Measurements from ENCODE around the gene GSS. TPM values are rescaled to one million over a fixed set of nuclear protein-coding genes. Genes with fewer than 3 reads are reported as not detected.

Gene GSS
- total and polyA plus RNA-seq, 2 of the 8 experiments (the other 6 are each of a cell fraction or from before 2014, with no cell fraction given): 34.6 to 43.2 TPM

DNA sequence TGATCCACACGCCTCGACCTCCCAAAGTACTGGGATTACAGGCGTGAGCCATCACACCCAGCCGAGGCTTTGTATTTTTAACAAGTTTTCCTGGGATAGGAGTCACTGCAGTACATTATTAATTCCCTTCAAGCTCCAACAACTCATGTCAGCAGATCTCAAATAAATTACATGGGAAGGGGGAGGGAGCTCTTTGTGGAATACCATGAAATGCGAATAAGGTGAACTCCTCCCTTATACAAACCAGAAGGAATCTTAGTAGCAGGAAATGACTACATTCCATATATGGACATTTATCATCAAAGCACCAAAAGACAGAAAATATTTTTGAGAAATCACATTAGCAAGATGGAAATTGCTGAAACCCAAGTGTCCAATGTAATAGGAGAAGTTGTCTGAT lies 2.9 kb downstream of the GSS start:
- CTCF ChIA-PET (ENCODE audit: partially characterized antibody): interaction anchor here (1.0 to 3.7 kb wide), 4 partner anchors 9 to 78 kb away, joined by 3 to 18 read pairs (median 3); no protein-coding TSS in a partner anchor
- POLR2A ChIA-PET (ENCODE audit: partially characterized antibody): interaction anchor here (2.5 to 3.3 kb wide), 2 partner anchors 10 to 28 kb away, joined by 9 to 16 read pairs; no protein-coding TSS in a partner anchor
- TF ChIP-seq BRCA1 (IDR thresholded peaks at IDR 0.05; ENCODE audit: low read depth, low read length) (no peak), EGR1 (IDR thresholded peaks at IDR 0.05; ENCODE audit: borderline replicate concordance, low read depth, low read length) (no peak)

More for the DNA sequence above, 2.9 kb downstream of the GSS start:
- no peak overlapping the region for H3K23ac ChIP-seq (ENCODE audit: insufficient read length)
- H3K27me3 ChIP-seq (replicated peaks in 1 of 4; ENCODE audit: control insufficient read depth in 3 of 4, extremely low read depth in 1 of 4, insufficient read depth in 3 of 4, low read length in 3 of 4): peaks cover 0 to 5% (median 1%) of the 10 kb centered on the region in 4 experiments; a peak in 3 of 7 replicates
- no peak overlapping the region for H3K4me3 ChIP-seq (ENCODE audit: extremely low read depth in 1 of 4, insufficient read depth in 2 of 4, low read depth in 3 of 4, low read length in 4 of 4)
- no peak overlapping the region for H3K27ac ChIP-seq (ENCODE audit: low read depth, low read length)
- no peak overlapping the region for H3K9ac ChIP-seq (replicated peaks in 1 of 4; ENCODE audit: extremely low read depth in 1 of 4, low read depth in 3 of 4, low read length in 3 of 4)
- FAIRE-seq (no peak), DNase-seq (ENCODE audit: low read depth in 1 of 2, low spot score in 2 of 2) (no peak)
- WGBS, 2 experiments (ENCODE audit: extremely low coverage in 1 of 2, insufficient coverage in 1 of 2, insufficient read length in 1 of 2, insufficient replicate concordance in 2 of 2, low coverage in 1 of 2, low lambda C conversion rate in 2 of 2, missing lambda C conversion rate in 1 of 2): 85% methylated on average over 5 of the region's 5 CpGs; no CpG with 5 or more reads in 1 of the 2 experiments
- H2BK5ac ChIP-seq (ENCODE audit: low read depth, low read length): no peak overlapping the region
- H3K79me1 ChIP-seq (ENCODE audit: low read depth, low read length): no peaks in the 10 kb centered on the region
- H4K5ac ChIP-seq (ENCODE audit: insufficient read length, low read depth, low read length): no peak overlapping the region
- H2BK20ac ChIP-seq (ENCODE audit: low read length): no peak overlapping the region
- peaks cover 0 to 6% (median 1%) of the 10 kb centered on the region in 4 experiments; a peak in 2 of 8 replicates for H3K36me3 ChIP-seq (ENCODE audit: control insufficient read depth in 2 of 4, insufficient read depth in 4 of 4, low read length in 3 of 4)
- no peak overlapping the region for H3K18ac ChIP-seq (ENCODE audit: extremely low read depth, low read length)
- no peak overlapping the region for H3K4me2 ChIP-seq (ENCODE audit: insufficient read depth in 1 of 2, low read depth in 2 of 2, low read length in 2 of 2)
- no peak overlapping the region for H4K8ac ChIP-seq (ENCODE audit: extremely low read depth, insufficient read depth, low read length)
- no peaks in the 10 kb centered on the region for H3K9me3 ChIP-seq (ENCODE audit: insufficient read depth in 2 of 2, low read depth in 1 of 2, low read length in 1 of 2)
- H2BK15ac ChIP-seq (ENCODE audit: low read length): no peak overlapping the region
- no peak overlapping the region for H2BK12ac ChIP-seq (ENCODE audit: low read depth, low read length)
- H2AK5ac ChIP-seq (ENCODE audit: low read depth, low read length): no peak overlapping the region
- H3K14ac ChIP-seq (ENCODE audit: insufficient read length): no peak overlapping the region
- no peak overlapping the region for H3K56ac ChIP-seq (replicated peaks; ENCODE audit: insufficient read length, low read depth, low read length)
- peaks cover 0 to 1% of the 10 kb centered on the region in 2 experiments for H4K20me1 ChIP-seq (replicated peaks in 1 of 2; ENCODE audit: control insufficient read depth in 1 of 2, insufficient read depth in 2 of 2, low read length in 2 of 2)
- H2BK120ac ChIP-seq (replicated peaks; ENCODE audit: low read depth, low read length): no peak overlapping the region
- H3K4me1 ChIP-seq (replicated peaks in 1 of 4; ENCODE audit: control insufficient read depth in 3 of 4, insufficient read depth in 4 of 4, low read length in 3 of 4): peaks cover 0 to 12% (median under 1%) of the 10 kb centered on the region in 4 experiments; a peak in 3 of 7 replicates
- peaks cover 4% of the 10 kb centered on the region; the same call in 1 of the 2 replicates for H3K23me2 ChIP-seq (ENCODE audit: low read depth, low read length)
- no peaks in the 10 kb centered on the region for H3K79me2 ChIP-seq (ENCODE audit: control insufficient read depth in 1 of 2, insufficient read depth in 2 of 2, low read length in 2 of 2)
- no peak overlapping the region for H4K91ac ChIP-seq (replicated peaks; ENCODE audit: insufficient read length, low read length)
- H3K4ac ChIP-seq (replicated peaks; ENCODE audit: insufficient read length, low read depth, low read length): no peak overlapping the region
- no peak overlapping the region for H2AFZ ChIP-seq (ENCODE audit: low read length)

Data from H1 (cell line).